HepG2 (cell line): ENCODE results near the gene LYPD4.

ENCODE experiments used
- FOXC1 ChIP-seq: sonication (generic); formaldehyde crosslinking; IDR thresholded peaks from 2 replicates; pipeline ENCODE4 v1.8.0; 2022; ENCODE audit warnings: mild to moderate bottlenecking, missing genetic modification reagents, borderline replicate concordance
- HNRNPLL ChIP-seq: fragments of 200-400 bp; formaldehyde crosslinking; IDR thresholded peaks from 2 replicates; pipeline ENCODE4 v1.6.1; 2017; ENCODE audit warnings: mild to moderate bottlenecking, low read depth, low read length; ENCODE audit not compliant: poor library complexity, severe bottlenecking
- NFIC ChIP-seq: IDR thresholded peaks from 2 replicates; pipeline ENCODE4 v1.6.1; 2012; ENCODE audit warnings: mild to moderate bottlenecking, low read length, inconsistent platforms
- NPAS2 ChIP-seq: sonication (generic); formaldehyde crosslinking; IDR thresholded peaks from 2 replicates; pipeline ENCODE4 v1.8.0; 2022; ENCODE audit warnings: mild to moderate bottlenecking, missing genetic modification reagents, borderline replicate concordance
- POLR2A ChIP-seq, 2 experiments: IDR thresholded peaks; 2 replicates each; pipeline ENCODE4 v1.6.1; 2011; ENCODE audit warnings: low read depth in 2 of 2, low read length in 2 of 2, mild to moderate bottlenecking in 1 of 2, moderate library complexity in 1 of 2; ENCODE audit not compliant: insufficient read depth in 1 of 2
- POLR2AphosphoS5 ChIP-seq: IDR thresholded peaks from 2 replicates; pipeline ENCODE4 v1.6.1; 2012; ENCODE audit warnings: low read depth, low read length
- SRF ChIP-seq: IDR thresholded peaks from 2 replicates; pipeline ENCODE4 v1.6.1; 2011; ENCODE audit warnings: mild to moderate bottlenecking, low read depth, low read length, moderate library complexity
- STAT5B ChIP-seq: sonication (generic); formaldehyde crosslinking; IDR thresholded peaks from 2 replicates; pipeline ENCODE4 v1.4.0; 2020; ENCODE audit warnings: missing genetic modification reagents
- TGIF2 ChIP-seq: IDR thresholded peaks from 2 replicates; pipeline ENCODE4 v1.6.1; 2016; ENCODE audit warnings: control low read depth, missing compliant biosample characterization
- ZNF431 ChIP-seq: sonication (generic); formaldehyde crosslinking; IDR thresholded peaks from 2 replicates; pipeline ENCODE4 v1.9.0; 2022; ENCODE audit warnings: missing genetic modification reagents, low read depth, mild to moderate bottlenecking, borderline replicate concordance
- ZNF639 ChIP-seq: conservative IDR thresholded peaks from 2 replicates; pipeline ENCODE4 v1.6.1; 2018; ENCODE audit warnings: missing genetic modification reagents
- ZSCAN30 ChIP-seq: sonication (generic); formaldehyde crosslinking; IDR thresholded peaks from 2 replicates; pipeline ENCODE4 v1.5.0; 2020; ENCODE audit warnings: mild to moderate bottlenecking, missing genetic modification reagents

- TF ChIP-seq ZNF431 (CRISPR knock-in tag) (no peak), POLR2A (IDR thresholded peaks at IDR 0.05; ENCODE audit: insufficient read depth in 1 of 2, low read depth in 2 of 2, low read length in 2 of 2) (peak in 1 of 2 experiments; percentile 43; a peak in 1 of 4 replicates), POLR2AphosphoS5 (0 out of 2 replicates have a peak, but pooled peaks have one; percentile 27), NFIC (no peak), SRF (no peak), ZSCAN30 (CRISPR knock-in tag) (no peak), ZNF639 (CRISPR knock-in tag) (no peak), HNRNPLL (no peak), FOXC1 (CRISPR knock-in tag) (no peak), NPAS2 (no peak), TGIF2 (no peak), STAT5B (CRISPR knock-in tag) (no peak)
Measured at GRCh38 chr19:41868120-41868988, 23.9 kb upstream of the LYPD4 start.
